ENCODE measurements around the gene JAGN1.

JAGN1 gene

DNA sequence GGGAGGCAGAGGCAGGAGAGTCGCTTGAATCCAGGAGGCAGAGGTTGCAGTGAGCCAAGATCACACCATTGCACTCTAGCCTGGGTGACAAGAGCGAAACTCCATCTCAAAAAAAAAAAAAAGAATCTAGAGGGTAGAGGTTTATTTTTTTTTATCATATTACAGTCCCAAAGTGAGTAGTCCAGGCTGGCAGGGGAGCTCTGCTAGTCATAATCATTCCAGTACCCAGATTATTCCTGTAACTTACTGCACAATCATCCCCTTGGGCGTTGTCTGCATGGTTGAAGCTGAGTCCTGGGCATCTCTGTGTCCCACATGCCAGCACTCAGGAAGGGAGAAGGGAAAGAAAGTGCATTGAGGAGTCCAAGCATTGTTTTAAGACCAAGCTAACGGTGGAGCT lies 51.8 kb downstream of the JAGN1 start:
- no peaks in the 10 kb centered on the region for H3K9me3 ChIP-seq (ENCODE audit: severe bottlenecking)
- no peak overlapping the region for H3K27ac ChIP-seq (ENCODE audit: poor library complexity, severe bottlenecking)
- peak; percentile 18 for DNase-seq (ENCODE audit: low spot score)
- H3K4me1 ChIP-seq (ENCODE audit: insufficient read depth, poor library complexity, severe bottlenecking): no peaks in the 10 kb centered on the region
- no peak for TF ChIP-seq CTCF (IDR thresholded peaks at IDR 0.05; ENCODE audit: poor library complexity, severe bottlenecking)
- no peak for ATAC-seq (ENCODE audit: low read depth)
- H3K36me3 ChIP-seq (ENCODE audit: low read depth): peaks cover 14% of the 10 kb centered on the region
- H3K27me3 ChIP-seq (ENCODE audit: insufficient read depth, poor library complexity, severe bottlenecking): no peaks in the 10 kb centered on the region
- no peak overlapping the region for H3K4me3 ChIP-seq (ENCODE audit: severe bottlenecking)

- Histone ChIP-seq H3K27ac (ENCODE audit: poor library complexity, severe bottlenecking) (no peak overlapping the region), H3K27me3 (ENCODE audit: insufficient read depth, poor library complexity, severe bottlenecking) (no peaks in the 10 kb centered on the region), H3K9me3 (ENCODE audit: severe bottlenecking) (no peaks in the 10 kb centered on the region), H3K4me1 (ENCODE audit: insufficient read depth, poor library complexity, severe bottlenecking) (no peaks in the 10 kb centered on the region), H3K4me3 (ENCODE audit: severe bottlenecking) (no peak overlapping the region), H3K36me3 (ENCODE audit: low read depth) (peaks cover 6% of the 10 kb centered on the region; the same call in 1 of the 2 replicates)
- no peak for TF ChIP-seq CTCF (IDR thresholded peaks at IDR 0.05; ENCODE audit: poor library complexity, severe bottlenecking)
- ATAC-seq (ENCODE audit: low read depth) (no peak), DNase-seq (ENCODE audit: low spot score) (peak; percentile 33)
Observed at GRCh38 chr3:9942934-9943690, 52.7 kb downstream of the JAGN1 start.
